GM19023 (cell line): ENCODE data around the gene SERPINB8.

ENCODE experiments used
- ATAC-seq: cut with Tn5 transposase; IDR thresholded peaks from one replicate; pipeline ENCODE4 v1.9.1; 2021; ENCODE audit warnings: mild to moderate bottlenecking, moderate library complexity; ENCODE audit not compliant: unreplicated experiment

SERPINB8 gene

DNA sequence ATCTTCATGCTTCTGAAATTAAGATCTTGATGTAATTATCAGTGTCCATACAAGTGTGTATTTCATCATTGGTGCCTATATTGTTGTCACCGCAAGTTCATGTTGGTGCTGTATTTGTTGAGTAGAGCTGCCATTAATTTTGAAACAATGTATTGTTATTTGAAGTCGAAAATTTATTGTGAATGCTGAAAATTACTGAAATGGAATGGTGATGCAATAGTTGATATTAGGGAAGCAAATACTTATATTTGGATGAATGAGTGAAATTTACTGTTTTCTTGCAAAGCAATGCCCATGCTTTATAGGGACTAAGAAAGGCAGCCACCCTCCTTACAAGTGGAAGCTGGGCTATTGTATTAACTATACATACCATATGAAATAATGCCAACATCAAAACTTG, 41.6 kb downstream of the SERPINB8 start:
- ATAC-seq = no peak

DNA sequence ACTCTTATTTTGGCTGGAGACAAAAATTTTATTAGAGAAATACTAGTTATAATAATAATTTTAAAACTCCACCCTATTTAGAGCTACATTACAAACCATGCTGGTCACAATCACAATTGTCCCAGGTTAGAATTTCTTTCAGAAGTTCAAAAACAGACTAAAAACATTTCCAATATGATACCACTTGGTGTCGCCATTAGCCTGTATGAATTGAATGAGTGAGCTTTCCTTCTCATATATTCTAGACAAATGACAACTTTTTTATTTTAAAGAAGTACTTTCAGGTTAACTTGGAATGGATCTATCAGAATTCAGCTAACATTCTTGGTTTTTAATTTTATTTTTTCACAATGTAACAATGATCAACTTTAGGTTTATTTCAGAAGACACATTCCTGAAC, 48.0 kb downstream of the SERPINB8 start:
- no peak for ATAC-seq

- ATAC-seq = no peak
Measured at GRCh38 chr18:64019922-64020756, 50.3 kb downstream of the SERPINB8 start.

DNA sequence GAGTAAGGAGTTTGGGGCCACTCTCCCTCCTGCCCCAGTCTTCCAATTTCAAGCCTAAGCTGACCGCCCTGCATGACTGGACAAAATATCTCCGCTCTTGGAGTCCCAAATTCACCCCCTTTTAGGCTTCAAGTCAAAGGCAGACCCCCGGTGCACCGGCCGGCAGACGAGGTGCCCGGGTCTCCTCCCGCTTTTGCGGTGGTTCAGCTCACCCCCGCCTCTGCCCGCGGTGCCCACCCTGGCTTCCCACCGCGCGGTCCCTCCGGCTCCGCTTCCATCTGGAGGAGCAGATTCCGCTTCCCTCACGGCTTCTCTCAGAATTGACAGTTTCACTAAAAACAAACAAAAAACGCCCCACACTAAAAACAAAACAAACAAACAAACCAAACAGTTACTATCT, 56.5 kb downstream of the SERPINB8 start:
- ATAC-seq = no peak

DNA sequence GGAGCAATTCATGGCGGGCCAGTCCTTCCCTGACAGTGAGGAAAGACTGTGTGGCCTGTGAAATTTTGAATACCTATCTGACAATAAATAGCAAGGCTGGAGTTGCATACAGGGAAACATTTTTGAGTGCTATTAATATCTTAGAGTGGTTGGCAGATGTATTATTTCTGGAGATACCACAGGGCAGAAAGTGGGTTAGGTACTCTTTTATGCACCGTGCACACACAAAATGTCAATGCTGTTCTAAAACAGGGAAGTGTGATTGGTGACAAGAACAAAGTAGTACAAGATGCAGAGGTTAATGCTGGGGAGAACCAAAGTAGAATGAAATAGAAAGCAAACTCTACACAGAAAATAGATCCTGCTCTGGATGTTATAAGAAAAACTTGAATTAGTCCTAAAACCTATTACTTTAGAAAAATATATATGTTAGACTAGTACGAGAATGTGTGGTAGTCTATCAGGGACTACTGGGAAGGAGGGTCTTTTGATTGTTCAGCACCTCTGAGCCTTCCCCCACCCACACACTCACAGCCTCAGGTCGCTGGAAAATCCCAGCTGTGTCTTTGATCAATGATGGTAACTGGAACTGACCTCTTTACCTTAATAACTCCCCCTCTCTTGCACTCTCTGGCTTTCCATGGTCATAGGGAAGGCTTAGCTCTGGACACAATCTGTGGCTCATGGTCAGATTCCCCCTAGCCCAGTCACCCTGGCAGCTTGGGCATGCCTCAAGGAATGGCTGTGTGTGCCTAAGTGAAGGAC, 58.2 kb downstream of the SERPINB8 start:
- peak; percentile 75 for ATAC-seq

DNA sequence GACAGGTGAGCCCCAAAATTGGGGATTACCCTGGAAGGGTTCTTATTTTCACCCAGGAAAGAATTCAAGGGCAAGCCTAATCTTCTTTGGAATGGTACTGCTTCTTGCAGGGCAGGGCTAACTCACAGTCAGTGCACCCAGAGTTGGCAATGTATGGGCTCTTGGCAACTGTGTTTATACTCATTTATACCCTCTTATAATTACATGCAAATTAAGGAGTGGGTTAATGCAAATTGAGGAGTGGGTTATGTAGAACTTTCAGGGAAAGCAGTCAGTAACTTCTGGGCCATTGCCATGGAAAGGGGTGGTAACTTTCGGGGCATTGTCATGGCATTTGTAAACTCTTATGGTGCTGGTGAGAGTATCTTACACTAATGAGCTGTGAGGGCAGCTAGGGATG, 59.2 kb downstream of the SERPINB8 start:
- no peak for ATAC-seq

- no peak for ATAC-seq
Measured at GRCh38 chr18:64031411-64031810, 61.5 kb downstream of the SERPINB8 start.

DNA sequence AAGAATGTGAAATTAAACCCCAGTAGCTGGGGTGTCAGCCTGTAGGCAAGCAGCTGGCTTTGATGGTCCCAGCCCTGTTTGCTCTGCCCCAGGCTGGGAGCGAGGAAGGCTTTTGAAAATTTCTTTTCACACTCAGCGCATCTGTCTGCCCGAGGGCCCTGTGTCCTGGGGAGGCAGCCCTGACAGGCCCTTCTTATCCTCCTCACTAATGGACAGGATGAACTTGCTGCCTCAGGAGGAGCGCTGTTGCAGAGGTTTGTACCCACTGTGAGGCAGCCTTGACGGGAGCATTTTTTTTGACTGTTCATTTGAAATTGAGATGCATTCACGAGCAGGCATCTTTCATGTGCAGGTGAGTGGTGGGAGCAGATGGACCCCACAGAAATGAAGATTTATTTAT, 62.4 kb downstream of the SERPINB8 start:
- no peak for ATAC-seq

DNA sequence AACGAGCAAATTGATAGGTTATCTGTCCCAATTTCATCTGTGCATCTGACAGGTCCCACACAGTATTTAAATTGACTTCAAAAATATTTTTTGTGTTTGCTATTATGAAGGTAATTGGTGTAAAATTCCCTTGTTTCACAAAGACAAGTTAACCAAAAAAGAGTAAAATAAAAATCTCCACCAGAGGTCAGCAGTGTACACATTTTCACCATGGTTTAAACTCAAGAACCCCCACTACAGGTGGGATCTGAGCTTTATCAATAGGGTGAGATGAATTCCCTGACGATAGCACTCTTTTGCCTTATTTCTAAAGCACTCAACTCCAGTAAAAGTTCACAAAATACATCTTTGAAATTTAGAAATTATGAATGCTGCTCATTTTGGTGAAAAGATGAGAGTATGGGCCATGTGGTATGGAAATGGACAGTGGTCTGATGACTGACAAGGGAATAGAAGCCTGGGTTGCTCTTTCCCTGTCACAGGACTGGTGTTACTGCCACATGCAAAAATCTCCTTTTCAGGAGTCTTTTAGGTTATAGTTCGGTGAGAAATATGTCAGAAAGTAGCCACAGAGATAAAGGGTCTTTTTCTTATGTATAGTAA, 68.0 kb downstream of the SERPINB8 start:
- ATAC-seq = no peak
